ENCODE measurements around the gene CST7.

Gene CST7

DNA sequence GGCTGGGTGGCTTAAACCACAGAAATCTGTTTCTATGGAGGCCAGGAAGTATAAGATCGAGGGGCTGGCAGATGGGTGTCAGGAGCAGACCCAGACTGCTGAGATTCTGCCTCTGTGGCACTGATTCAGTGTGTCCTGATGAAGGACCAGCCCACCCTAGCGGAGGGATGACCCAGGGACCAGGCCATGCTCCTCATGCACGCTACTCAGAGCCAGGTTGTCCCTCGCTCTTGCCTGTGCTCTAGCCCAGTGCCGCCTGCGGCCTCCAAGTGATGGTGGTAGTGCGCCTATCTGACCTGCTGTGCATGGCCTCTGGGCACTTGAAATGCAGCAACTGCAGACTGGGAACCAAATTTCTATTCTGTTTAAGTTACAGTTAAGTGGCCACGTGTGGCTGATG lies 56.6 kb downstream of the CST7 start:
- no peak for DNase-seq

DNA sequence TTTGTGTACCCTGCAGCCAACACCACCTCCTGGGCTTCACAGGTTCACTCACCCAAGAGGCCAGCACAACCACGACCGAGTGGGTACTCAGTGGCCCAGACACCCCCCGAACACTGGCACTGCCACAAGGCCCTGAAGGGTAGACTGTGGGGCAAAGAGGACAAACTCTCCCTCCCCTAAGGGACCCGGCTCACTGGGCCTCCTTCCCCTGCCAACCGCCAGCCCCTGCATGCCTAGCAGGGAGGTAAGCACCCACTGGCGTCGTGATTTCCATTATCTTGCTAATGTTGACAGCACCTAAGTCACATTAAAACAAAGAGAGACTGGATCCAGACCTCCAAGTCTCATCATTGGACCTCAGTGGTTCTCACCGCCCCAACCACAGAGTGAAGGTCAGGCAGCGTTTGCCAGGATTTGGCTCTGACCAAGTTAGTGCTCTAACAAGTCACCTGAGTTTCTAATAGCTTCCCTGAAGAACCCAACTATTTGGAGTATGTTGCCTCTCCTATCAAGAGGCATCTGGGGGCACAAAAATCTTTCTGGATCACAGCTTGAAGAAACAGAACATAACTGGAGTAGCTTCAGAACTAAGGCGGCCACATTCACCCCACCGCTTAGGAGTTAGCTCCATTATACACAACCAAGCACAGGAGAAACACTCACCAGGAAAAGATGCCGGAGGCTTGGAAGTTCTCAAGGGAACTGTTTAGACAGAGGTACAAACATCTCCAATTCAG lies 57.5 kb downstream of the CST7 start:
- DNase-seq = no peak

DNA sequence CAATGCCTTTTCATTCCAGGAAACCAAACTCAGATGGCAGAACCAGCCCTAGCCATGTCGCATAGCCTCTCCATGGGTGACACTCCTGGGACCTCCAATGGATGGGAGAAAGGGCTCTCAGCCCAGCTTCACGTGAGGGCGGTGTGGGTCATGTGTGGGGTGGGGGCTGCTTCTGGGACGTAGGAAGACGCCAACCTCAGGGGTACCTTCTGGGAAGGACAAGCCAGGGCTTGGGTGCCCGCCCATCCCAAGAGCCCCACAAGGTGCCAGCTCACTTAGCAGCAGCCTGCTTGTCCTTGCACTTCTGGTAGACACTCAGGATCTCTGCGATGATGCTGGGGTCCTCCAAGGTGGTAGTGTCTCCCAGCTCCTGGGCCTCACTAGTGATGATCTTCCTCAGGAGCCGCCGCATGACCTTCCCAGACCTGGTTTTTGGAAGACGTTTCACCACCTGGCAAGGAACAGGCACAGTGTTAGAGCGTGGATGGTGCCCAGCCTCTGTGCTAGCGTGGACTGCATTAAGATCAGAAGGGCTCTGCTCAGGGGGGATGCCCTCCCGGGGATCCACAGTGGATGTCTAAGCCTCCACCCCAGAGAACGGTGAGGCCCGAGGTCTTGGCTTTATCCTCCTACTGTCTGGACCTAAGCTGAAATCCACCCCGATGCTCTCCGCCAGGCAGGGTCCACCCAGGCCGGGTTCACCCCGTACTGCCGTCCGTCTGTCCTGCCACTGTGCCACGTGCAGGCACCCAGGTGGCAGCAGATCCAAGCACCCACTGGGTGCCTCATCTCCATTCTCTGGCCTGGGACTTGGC lies 58.6 kb downstream of the CST7 start:
- DNase-seq = no peak

DNA sequence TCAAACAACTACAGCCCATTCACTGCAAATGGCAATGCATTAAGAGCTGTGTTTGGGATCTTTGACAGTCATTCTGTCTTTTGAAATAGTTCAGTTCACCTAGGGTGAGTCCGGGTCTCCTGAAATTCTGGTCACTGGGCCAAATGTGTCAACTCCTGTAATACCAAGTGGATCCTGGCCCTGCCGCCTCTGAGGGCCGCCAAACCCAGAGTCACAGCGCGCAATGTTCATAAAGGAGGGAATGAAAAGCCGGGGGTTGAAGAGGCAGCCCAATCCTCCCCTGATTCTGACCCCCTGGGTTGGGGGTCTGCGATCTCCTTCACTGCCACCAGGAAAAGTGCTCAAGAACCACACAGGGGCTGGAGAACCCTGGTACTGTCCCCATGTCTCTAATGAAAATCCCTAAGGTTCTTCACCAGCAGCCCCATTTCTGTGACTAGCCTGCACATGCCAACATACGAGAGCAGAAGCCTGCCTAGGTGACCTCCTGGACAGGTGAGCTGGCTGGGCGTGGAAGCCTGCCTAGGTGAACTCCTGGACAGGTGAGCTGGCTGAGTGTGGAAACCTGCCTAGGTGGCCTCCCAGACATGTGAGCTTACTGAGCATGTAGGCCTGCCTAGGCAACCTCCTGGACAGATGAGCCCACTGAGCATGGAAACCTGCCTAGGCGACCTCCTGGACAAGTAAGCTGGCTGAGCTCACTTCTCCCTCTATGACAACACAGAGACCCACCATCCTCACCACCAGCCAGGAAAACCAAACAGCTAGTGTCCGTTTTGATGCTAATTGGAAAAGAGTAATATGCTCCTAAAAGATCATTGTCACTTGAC lies 59.5 kb downstream of the CST7 start:
- no peak for DNase-seq
